Osteocyte (in vitro differentiated cells): ENCODE data around the gene NAALADL2. TPM values are rescaled to one million over a fixed set of nuclear protein-coding genes. Genes with fewer than 3 reads are reported as not detected.

Experiments used
- DNase-seq: peaks from one replicate; pipeline ENCODE4 v3.0.0; 2021; ENCODE audit warnings: mixed read lengths; ENCODE audit not compliant: unreplicated experiment; ENCODE audit errors: extremely low spot score
- H3K27ac Mint-ChIP-seq: one replicate; pipeline ENCODE4 v1.8.0; 2021; ENCODE audit warnings: mild to moderate bottlenecking, mixed read lengths; ENCODE audit not compliant: unreplicated experiment
- H3K27me3 Mint-ChIP-seq: one replicate; pipeline ENCODE4 v1.8.0; 2021; ENCODE audit warnings: mixed read lengths; ENCODE audit not compliant: unreplicated experiment
- H3K36me3 Mint-ChIP-seq: one replicate; pipeline ENCODE4 v1.8.0; 2021; ENCODE audit warnings: mixed read lengths; ENCODE audit not compliant: unreplicated experiment
- H3K4me1 Mint-ChIP-seq: one replicate; pipeline ENCODE4 v1.8.0; 2021; ENCODE audit warnings: mixed read lengths; ENCODE audit not compliant: unreplicated experiment
- H3K4me3 Mint-ChIP-seq: one replicate; pipeline ENCODE4 v1.8.0; 2021; ENCODE audit warnings: mild to moderate bottlenecking, moderate library complexity, mixed read lengths; ENCODE audit not compliant: unreplicated experiment
- H3K9me3 Mint-ChIP-seq: one replicate; pipeline ENCODE4 v1.8.0; 2021; ENCODE audit warnings: mixed read lengths; ENCODE audit not compliant: unreplicated experiment
- total RNA-seq: library from RNA; stranded (reverse); gene quantifications from 2 replicates; pipeline ENCODE4 v1.2.1, GENCODE V29; 2021
- TF ChIP-seq, protein P1 (sequence below): fragments of 200-600 bp; sonication (generic); IDR thresholded peaks from 2 replicates; pipeline ENCODE4 v1.5.0; 2021; ENCODE audit warnings: antibody characterized with exemption, mild to moderate bottlenecking, moderate library complexity

Gene NAALADL2
- total RNA-seq, 1 donor from 2014 or later = 16.1 TPM

DNA sequence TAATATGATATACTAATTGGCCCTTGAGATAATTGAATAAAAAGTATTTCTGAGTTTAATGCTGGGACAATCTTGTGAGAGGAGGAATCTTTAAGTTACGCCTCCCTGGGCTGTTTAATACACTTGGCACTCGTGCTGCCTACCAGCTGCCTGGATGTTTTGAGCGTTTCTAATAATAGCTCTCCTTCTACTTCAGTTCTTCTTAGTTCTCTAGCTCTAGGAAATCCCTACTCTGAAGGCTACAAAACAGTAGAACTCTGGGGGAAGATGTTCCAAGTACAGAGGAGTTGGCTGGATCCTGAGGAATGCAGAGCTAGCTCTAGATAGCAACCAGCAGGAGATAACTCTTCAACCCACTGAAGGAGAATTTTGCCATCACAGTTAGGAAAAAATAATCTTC lies 3.5 kb downstream of the NAALADL2 start:
- Mint-ChIP-seq H3K27me3 (no peaks in the 10 kb centered on the region), H3K9me3 (no peaks in the 10 kb centered on the region), H3K4me3 (no peak overlapping the region), H3K4me1 (peaks cover 12% of the 10 kb centered on the region), H3K36me3 (no peaks in the 10 kb centered on the region), H3K27ac (no peak overlapping the region)
- TF ChIP-seq, protein P1, sequence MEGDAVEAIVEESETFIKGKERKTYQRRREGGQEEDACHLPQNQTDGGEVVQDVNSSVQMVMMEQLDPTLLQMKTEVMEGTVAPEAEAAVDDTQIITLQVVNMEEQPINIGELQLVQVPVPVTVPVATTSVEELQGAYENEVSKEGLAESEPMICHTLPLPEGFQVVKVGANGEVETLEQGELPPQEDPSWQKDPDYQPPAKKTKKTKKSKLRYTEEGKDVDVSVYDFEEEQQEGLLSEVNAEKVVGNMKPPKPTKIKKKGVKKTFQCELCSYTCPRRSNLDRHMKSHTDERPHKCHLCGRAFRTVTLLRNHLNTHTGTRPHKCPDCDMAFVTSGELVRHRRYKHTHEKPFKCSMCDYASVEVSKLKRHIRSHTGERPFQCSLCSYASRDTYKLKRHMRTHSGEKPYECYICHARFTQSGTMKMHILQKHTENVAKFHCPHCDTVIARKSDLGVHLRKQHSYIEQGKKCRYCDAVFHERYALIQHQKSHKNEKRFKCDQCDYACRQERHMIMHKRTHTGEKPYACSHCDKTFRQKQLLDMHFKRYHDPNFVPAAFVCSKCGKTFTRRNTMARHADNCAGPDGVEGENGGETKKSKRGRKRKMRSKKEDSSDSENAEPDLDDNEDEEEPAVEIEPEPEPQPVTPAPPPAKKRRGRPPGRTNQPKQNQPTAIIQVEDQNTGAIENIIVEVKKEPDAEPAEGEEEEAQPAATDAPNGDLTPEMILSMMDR = no peak
- no peak for DNase-seq

DNA sequence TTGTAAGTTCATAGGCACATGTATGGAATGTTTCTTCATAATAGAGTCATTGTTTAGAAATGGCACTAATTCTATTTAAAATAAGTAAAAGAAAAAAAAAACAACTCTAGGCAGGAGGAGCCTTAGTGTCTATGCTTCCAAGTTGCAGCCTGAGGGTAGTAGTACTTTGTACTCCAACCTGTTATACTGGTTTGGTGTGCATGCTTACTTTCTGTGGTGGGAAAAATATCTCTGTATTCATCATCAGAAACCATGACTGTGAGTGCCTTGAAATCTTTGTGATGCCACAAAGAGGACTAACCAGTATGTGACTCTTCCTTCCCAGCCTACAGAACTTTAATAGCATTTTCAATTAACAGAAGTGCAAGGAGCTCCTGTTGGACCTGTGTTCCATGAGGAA lies 4.4 kb downstream of the NAALADL2 start:
- DNase-seq = no peak
- no peaks in the 10 kb centered on the region for H3K27me3 Mint-ChIP-seq
- TF ChIP-seq, protein P1 = no peak
- H3K4me3 Mint-ChIP-seq = no peak overlapping the region
- peaks cover 10% of the 10 kb centered on the region for H3K4me1 Mint-ChIP-seq
- no peaks in the 10 kb centered on the region for H3K9me3 Mint-ChIP-seq
- no peaks in the 10 kb centered on the region for H3K36me3 Mint-ChIP-seq
- no peak overlapping the region for H3K27ac Mint-ChIP-seq

DNA sequence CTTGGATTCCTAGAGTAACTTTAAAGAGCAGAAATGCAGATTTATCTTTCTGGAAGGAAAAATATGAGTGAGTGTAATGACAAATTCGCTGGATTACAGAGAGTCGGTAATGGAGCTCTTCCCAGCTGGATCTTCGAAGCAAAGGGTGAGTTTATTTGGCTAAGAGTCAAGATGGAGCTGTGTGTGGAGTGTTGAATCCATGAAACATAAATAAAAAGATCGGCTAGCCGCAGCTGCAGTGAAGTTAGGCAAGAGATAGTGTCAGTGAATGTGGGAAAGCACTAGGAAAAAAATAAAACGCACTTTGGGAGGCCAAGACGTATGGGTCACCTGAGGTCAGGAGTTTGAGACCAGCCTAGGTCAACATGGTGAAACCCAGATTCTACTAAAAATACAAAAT lies 10.3 kb downstream of the NAALADL2 start:
- H3K36me3 Mint-ChIP-seq = no peaks in the 10 kb centered on the region
- TF ChIP-seq, protein P1 = no peak
- no peaks in the 10 kb centered on the region for H3K9me3 Mint-ChIP-seq
- H3K4me1 Mint-ChIP-seq = no peaks in the 10 kb centered on the region
- DNase-seq = no peak
- H3K27me3 Mint-ChIP-seq = no peaks in the 10 kb centered on the region
- no peak overlapping the region for H3K4me3 Mint-ChIP-seq
- H3K27ac Mint-ChIP-seq = no peak overlapping the region

DNA sequence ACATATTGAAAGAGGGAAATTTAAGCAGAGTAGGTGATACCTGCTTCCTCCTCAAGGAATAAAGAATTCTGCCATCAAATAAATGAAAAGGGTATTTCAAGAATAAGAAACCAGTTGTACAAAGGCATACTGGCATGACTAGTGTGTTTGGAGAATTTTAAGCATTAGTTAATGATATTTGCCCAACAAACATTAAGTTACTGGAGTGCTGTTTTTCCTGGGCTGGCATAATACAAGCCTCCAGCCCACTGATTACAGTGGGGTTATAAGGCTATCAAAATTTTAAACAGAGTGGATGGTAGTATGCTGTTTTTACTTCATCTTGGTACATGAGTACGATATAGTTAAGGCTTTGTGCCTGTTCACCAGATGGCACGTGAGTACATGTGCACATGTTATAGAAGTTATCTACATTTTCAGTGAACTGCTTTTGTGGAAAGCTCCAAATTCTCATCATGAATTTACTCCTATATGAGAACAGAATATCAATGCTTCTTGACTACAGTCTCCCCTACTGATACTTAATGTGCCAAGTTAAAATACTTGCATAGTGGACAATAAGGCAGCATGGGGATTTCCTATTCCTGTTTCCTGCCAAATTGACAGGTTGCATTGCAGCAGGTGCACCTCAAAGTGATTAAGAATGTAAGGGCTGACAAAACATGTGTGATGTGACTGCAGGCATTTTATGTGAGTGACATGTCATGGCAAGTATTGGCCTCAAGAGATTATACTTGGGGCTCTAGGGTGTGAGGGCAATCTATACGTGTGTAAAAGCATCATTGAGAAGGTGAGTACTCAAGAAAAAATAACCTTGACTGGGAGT lies 14.9 kb downstream of the NAALADL2 start:
- Mint-ChIP-seq H3K27ac (no peak overlapping the region), H3K27me3 (no peaks in the 10 kb centered on the region), H3K4me3 (no peak overlapping the region), H3K9me3 (peaks cover 4% of the 10 kb centered on the region), H3K36me3 (no peaks in the 10 kb centered on the region), H3K4me1 (no peaks in the 10 kb centered on the region)
- DNase-seq = no peak
- TF ChIP-seq, protein P1 = no peak

GRCh38 chr3:174882789-174883188 lies 23.7 kb downstream of the NAALADL2 start:
- no peaks in the 10 kb centered on the region for H3K36me3 Mint-ChIP-seq
- no peaks in the 10 kb centered on the region for H3K27me3 Mint-ChIP-seq
- H3K4me3 Mint-ChIP-seq = no peak overlapping the region
- no peaks in the 10 kb centered on the region for H3K9me3 Mint-ChIP-seq
- no peak for DNase-seq
- TF ChIP-seq, protein P1 = no peak
- H3K4me1 Mint-ChIP-seq = no peaks in the 10 kb centered on the region
- no peak overlapping the region for H3K27ac Mint-ChIP-seq
